Middle frontal gyrus (tissue), 1 donor: ENCODE results near the gene VPS18.

Experiments used
- DNase-seq: peaks from one replicate; pipeline ENCODE4 v3.0.0-alpha.2; 2015; ENCODE audit warnings: low spot score; ENCODE audit errors: extremely low spot score

VPS18 gene

DNA sequence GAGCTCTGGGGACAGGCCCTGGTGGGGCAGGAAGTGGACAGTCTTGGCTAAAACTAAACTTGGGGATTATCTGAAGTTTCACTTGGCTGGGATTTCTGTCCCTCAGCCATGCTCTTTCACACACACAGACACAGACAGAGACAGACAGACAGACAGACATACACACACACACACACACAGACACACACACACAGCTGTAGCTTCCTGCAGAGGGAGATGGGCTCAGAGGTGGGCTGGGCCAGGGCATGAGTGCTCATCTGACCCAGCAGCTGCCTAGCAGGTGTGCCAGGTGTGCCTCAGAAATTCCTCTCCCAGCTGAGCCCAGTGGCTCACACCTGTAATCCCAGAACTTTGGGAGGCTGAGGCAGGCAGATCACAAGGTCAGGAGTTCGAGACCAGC, 23.5 kb upstream of the VPS18 start:
- no peak for DNase-seq

DNA sequence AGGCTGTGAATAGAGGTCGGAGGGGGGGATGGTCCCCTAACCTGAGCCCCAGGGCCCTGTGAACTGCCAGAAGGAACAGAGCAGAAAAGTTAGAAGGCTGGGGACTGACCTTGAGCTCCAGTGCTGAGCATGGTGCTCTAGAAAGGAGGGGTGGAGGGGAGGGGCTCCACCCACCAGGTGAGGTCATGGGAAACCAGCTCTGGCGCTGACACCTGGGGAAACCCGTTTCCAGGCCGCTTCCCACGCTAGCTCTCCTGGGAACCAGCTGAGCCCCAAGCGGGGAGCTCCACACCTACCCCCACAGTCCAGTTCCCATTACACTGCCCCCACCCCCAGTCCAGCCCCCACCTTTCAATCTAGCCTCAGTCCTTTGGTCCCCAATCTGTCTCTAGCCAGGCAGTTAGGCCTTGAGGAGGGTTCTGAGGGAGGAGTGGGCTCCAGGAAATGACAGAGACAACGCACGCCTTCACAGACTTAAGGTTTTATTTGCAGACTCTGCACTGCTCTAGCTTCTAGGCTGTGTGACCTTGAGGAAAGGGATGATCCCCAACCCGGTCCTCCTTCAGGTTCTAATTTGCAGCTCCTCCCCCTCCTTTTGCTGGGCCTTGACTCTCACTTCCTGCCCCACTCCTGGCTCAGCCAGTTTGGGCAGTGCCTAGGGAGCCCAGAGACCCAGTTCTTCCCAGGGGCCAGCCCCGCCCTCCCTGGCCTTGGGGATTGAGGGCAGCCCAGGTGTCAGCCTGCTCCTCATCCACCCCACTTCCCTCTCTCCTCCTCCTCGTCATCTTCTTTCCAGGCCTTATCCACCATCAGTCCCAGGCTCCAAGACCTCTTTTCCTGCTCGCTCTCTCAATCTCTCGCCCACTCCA, 22.3 kb upstream of the VPS18 start:
- no peak for DNase-seq

DNA sequence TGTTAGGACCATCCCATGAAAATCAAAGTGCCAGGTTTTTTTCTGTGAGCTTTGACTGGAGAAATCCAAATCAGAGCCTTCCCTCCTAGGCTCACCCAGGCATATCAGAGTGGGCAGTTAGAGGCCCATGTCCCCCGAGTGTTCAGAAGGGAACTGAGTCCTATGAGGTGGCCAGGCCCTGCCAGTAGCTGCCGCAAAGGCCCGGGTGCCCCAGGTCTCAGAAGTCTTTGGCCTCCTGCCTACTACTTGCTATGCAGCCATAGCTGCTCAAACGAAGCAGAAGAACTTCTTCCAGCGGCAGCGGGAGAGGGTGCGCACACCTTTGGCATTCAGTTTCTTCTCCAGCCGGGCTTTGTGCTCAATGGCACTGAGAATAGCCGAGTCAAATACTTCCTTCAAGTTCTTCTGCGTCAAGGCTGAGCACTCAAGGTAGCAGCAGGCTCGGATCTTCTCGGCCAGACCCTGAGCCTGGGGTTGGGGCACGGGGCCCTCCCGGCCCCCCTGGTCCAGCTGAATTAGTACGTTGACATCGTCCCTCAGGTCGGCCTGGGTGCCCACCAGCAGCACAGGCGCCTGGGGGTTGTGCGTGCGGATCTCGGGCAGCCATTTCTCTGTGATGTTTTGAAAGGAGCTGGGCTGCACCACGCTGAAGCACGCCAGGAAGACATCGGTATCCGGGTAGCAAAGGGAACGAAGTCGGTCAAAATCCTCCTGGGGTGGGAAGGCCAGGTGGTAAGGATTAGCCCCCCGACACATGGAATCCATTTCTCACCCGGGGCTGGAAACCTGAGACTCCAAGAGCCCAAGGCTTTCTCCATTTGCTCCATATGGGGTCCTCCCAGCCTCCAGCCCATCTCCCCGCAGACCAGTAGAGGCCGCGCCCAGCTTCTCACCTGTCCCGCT, 21.2 kb upstream of the VPS18 start:
- DNase-seq, result no peak

DNA sequence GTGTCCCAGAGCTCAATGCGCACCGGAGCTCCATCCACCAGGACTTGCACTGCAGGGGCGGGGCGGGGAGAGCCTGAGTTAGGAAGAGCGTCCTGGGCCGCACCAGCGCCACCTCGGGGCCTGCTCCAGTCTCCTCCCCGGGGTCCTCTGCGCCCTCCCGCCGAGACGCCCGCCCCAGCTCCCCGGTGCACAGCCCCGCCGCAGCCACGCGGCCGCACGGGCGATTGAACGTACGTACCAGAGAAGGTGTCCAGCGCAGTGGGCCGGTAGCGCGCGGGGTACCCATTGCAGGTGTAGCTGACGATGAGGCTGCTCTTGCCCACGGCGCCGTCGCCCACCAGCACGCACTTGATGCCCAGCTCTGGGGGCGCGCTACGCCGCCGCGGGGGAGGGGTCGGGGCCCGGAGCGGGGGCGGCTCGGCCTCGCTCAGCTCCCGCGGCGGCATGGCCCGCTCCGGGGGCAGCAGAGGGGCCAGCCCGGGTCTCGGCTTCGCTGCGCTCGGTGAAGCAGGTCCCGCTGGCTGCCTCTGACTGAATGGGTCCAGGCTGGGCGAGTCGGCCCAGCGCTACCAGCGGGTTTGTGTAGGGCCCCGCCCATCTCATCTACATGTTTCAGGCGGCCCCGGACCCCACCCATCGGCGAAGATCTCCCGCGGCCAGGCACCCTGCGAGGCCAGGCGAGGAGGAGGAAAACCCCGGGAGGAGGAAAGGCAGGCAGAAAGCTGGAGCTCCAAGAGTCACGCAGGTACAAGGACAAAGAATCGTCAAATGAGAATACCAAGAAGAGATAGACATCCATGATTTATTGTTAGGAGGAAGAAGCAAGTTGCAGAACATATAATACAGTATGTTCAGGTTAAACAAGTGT, 20.3 kb upstream of the VPS18 start, which contains the start of gene RHOV:
Gene RHOV, minus strand, starts transcription at position 541 of the 868 bp plus-strand sequence. Its CDS starts 95 bp downstream, at position 446.
- DNase-seq, result no peak

DNA sequence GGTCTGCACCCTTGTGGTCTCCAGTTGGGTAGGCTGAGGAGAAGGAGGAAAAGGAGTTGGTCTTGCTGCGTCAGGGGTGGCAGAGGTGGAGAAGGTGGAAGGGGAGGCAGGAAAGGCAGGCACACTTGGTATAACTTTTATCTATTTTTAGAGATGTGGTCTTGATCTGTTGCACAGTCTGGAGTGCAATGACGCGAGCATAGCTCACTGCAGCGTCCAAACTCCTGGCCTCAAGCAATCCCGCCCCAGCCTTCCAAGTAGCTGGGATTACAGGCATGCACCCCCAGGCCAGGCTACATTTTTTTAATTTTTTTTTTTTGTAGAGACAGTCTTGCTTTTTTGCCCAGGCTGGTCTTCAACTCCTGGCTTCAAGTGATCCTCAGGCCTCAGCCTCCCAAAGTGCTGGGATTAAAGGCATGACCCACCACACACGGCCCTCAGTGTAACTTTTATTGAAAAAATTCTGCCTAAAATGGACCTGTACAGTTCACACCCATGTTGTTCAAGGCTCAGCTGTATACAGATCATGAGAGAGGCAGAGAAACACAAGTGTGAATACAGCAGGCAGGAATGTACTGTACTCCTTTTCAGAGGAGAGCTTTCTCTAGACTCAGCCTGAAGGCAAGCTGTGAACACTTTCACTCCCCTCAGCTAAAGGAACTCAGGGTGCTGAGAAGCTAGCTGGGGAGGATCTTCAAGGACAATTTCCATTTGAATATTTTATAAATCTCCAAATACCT, 18.1 kb upstream of the VPS18 start:
- no peak for DNase-seq

DNA sequence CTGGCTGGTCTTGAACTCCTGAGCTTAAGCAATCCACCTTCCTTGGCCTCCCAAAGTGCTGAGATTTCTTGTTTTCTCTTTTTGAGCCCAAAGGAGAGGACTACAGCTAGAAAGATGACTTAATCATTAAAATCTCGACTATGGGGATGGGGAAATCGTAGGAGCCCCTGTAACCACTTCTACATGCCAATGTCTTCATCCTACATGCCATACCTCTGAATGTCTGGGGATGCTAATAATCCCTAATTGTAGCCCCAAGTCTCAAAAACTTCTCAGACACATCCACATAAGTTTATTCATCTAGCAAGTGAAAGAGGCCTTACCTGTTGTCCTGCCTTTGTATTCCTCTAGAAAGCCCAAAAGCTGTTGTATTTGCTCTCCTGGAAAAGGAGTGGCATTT, 16.6 kb upstream of the VPS18 start:
- DNase-seq, result no peak

DNA sequence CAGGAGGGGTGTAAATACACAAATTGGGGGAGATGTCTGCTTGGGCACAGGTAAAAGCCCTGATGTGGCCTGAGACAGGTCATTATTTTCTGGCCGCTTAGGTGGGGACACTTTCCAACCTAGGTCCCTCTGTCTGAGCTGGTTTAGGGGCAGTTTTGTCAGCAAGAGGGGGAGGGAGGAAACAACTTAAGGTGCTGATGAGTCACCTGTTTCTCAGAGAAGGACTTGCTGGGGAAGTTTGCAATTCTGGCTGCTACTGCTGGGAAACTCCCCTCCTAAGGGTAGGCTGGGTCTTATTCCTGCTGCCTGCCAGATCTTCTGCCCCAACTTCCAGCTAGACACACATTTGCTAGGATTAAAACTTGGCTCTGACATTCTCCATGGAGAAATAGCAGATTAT, 15.5 kb upstream of the VPS18 start:
- no peak for DNase-seq

DNA sequence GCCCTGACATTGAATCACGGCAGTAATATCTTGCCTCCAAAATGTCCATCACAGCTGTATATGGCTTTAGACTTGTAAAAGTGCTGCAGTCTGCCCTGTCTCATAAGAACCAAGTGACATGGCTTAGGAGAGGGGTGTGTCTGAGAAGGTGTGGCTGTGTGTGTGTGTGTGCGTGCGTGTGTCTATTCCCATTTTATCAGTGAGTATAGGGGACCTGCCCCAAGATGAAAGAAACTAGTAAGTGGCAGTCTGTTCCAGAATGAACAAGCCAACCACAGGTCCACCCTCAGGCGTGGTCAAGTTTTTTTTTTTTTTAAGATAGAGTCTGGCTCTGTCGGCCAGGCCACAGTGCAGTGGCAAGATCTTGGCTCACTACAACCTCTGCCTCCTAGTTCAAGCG, 14.6 kb upstream of the VPS18 start:
- no peak for DNase-seq

DNA sequence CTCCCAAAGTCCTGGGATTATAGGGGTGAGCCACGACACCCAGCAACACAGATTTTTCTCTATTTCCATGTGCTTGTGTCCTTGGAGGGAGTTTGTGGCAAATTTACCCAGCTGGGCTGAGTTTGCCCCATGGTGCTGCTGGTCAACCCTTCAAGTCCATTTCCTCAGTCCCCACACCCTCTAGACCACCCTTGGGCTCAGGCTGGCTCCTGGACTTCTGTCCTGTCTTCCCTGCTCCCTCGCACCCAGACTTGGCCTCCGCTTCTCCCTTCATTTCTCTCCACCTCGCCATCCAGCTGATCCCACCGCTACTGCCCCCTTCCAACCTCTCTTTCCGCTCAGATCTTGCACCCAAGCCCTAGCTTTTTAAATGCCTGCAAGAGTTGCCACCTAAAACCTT, 12.9 kb upstream of the VPS18 start:
- no peak for DNase-seq

DNA sequence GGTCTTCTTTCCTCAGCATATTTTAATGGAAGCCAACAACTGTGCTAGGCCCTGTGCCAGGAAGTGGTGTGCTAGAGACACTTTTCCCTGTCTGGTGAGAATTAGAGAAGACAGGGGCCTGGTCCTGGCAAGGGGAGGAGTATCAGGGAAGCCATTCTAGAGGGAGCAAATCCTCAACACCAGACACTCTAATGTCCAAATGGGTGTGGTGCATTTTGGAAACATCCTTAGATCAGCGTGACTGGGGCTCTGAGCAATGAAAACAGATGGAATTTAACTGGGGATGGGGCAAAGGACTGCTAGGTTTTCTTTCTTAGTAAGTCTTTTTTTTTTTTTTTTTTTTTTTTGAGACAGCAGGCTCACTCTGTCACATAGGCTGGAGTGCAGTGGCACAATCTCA, 7.7 kb upstream of the VPS18 start:
- DNase-seq, result no peak

DNA sequence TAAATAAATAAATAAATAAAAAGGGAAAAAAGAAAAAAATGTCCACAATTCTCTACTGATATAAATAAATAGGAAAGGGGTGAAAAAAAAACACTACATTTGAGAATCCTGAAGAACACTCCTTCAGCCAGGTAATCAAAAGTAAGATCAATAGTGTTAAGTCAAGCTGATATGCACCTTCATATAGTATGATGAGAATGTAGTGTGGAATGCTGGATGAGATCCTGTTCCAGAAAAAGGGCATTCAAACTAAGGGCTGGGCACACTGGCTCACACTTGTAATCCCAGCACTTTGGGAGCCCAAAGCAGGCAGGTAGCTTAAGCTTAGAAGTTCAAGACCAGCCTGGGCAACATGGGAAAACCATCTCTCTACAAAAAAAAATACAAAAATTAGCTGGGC, 5.1 kb upstream of the VPS18 start:
- no peak for DNase-seq

DNA sequence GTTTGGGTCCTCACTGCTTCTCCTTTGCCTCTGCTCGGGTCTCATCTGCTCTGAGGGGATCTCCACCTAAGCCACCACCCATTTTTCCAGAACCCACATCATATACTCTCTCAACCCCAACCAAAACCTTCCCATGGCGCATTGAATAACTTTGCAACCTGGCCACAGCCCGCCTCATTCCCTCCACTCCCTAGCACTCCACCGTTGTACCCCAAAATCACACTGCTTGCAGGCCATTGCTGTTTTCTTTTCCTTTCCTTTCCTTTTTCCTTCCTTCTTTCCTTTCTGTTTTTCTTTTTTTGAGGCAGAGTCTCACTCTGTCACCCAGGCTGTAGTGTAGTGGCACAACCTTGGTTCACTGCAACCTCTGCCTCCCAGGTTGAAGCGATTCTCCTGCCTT, 3.1 kb upstream of the VPS18 start:
- no peak for DNase-seq

DNA sequence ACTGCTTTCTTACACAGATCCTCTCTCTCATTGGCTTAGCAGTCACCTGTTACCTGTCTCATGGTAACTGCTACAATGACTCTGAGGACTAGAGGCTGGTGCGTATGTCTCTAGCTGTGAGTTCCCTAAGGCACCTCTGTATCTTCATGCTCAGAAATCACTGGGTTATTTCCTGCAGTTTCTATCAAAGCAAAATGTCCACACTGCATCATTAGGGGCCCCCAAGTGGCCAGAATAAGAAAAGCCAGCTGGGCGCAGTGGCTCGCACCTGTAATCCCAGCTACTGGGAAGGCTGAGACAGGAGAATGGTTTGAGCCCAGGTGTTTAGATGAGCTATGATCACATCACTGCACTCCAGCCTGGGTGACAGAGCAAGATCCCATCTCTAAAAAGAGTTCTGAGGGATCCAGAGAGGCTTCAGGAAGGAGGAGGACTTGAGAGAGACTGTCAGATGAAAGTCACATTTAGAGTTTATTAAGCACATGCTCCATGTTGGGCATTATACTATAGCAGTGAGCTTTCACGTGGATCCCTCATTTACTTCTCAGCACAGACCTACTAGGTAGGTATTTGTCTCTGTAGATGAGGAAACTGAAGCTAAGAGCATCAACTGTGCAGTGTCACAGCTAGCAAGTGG, 2.3 kb upstream of the VPS18 start:
- DNase-seq, result no peak

DNA sequence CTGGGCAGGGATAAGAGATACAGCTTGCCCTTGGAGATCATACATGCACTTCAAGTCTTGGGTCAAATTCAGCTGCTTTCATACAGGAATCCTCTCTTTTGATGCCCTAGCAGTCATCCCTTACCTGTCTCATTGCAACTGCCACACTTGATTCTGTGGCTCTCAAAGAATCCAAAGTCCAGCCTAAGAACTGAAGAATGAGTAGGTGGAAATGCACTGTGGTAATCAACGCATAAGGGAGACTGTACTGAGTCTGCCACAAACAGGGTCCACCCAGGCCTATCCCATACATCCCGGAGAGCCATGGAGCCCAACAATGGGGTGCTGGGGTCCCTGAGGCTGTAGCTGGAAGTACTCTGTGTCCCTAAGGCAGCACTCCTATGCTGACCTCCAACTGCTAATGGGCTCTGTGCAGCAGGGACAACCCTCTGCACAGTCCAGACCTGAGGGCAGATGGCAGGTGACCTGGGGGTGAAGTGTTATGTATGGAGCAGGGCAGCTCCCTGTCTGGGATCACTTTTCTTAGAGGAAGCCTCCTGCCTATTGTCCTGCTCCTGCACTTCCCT, 1.7 kb upstream of the VPS18 start:
- DNase-seq, result no peak

DNA sequence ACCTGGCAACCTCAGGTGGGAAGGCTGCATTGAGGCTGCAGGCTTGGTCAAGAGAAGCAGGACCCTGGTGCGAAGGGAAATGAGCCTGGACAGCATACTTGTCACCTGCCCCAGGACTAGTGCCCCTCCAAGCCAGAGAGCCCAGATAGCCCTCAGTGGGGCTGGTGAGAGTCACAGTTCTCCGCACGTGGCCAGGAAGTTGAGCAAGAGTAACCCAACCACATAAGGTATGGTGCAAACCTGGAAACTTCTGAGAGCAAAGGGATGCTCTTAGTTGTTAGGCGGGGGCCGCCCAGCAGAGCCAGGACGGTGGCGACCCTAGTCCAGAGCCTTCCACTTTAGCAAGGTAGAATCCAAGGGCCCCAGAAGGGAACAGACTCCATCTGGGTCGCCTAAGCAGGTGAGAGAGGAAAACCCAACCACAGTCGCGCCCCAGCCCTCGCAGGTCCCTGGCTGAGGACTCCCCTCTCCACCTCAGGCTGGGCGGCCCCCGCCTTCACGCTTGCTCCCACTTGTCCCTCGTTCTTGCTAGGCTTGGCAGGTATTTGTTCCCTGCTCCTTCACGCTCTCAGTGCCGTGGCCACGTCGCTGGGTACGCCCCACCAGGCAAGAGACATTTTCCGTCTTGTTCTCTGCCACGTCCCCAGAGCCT, 1.1 kb upstream of the VPS18 start:
- no peak for DNase-seq

DNA sequence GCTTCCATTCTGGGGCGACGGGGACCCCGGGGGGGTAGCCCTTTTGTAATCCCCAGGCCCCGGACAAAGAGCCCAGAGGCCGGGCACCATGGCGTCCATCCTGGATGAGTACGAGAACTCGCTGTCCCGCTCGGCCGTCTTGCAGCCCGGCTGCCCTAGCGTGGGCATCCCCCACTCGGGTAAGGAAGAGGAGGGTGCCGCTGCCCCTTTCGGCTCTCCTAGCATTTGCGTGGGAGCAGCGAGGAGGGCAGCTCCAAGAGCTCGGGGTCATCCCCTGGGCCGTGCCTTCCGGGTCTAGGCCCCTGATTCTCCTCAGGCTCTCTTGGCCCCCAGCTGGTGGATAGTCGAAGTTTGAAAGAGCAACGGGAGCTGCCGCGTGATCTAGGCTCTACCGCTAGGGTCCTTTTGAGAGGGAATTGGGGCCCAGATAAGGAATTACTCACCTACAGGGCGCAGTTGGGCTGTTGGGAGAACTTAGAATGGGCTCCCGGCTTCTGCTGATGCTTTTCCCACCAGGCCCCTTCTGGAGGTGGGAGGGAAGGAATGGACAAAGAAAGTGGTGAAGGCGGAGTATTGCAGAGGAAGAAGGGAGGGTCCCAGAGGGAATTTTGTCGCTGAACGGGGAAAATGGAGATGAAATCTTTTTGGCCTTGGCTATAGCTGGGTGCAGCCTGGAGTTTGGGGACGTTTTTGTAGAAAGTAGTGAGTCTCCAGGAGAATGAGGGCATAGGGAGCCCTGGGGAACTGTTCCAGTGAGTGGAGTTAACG, 615 bp downstream of the VPS18 start:
- DNase-seq, result no peak

DNA sequence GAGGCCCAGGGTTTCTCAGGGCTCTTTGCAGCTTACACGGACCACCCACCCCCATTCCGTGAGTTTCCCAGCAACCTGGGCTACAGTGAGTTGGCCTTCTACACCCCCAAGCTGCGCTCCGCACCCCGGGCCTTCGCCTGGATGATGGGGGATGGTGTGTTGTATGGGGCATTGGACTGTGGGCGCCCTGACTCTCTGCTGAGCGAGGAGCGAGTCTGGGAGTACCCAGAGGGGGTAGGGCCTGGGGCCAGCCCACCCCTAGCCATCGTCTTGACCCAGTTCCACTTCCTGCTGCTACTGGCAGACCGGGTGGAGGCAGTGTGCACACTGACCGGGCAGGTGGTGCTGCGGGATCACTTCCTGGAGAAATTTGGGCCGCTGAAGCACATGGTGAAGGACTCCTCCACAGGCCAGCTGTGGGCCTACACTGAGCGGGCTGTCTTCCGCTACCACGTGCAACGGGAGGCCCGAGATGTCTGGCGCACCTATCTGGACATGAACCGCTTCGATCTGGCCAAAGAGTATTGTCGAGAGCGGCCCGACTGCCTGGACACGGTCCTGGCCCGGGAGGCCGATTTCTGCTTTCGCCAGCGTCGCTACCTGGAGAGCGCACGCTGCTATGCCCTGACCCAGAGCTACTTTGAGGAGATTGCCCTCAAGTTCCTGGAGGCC, 5.4 kb downstream of the VPS18 start:
- DNase-seq, result no peak
